Mesothelial cell of epicardium (in vitro differentiated cells): ENCODE measurements around the gene TMEM164. TPM values are rescaled to one million over a fixed set of nuclear protein-coding genes. Genes with fewer than 3 reads are reported as not detected.

Experiments used
- DNase-seq, 2 experiments: peaks; one replicate each; pipeline ENCODE4 v3.0.0; 2021; ENCODE audit warnings: low spot score in 2 of 2; ENCODE audit not compliant: unreplicated experiment in 2 of 2
- H3K27ac Mint-ChIP-seq: 2 replicates; pipeline ENCODE4 v1.8.0; 2021; ENCODE audit warnings: mixed read lengths
- H3K27me3 Mint-ChIP-seq: 2 replicates; pipeline ENCODE4 v1.8.0; 2021; ENCODE audit warnings: low read depth, mixed read lengths
- H3K36me3 Mint-ChIP-seq: 2 replicates; pipeline ENCODE4 v1.8.0; 2021; ENCODE audit warnings: mixed read lengths
- H3K4me1 Mint-ChIP-seq: 2 replicates; pipeline ENCODE4 v1.8.0; 2021; ENCODE audit warnings: mixed read lengths
- H3K4me3 Mint-ChIP-seq: 2 replicates; pipeline ENCODE4 v1.8.0; 2021; ENCODE audit warnings: mild to moderate bottlenecking, moderate library complexity, mixed read lengths
- H3K9me3 Mint-ChIP-seq: 2 replicates; pipeline ENCODE4 v1.8.0; 2021; ENCODE audit warnings: mixed read lengths
- CTCF ChIP-seq: fragments of 200-600 bp; sonication (generic); IDR thresholded peaks from one replicate; pipeline ENCODE4 v1.5.0; 2021; ENCODE audit warnings: antibody characterized with exemption; ENCODE audit not compliant: unreplicated experiment
- total RNA-seq: library from RNA; stranded (reverse); gene quantifications from 3 replicates; pipeline ENCODE4 v1.2.1, GENCODE V29; 2021

The TMEM164 gene
- total RNA-seq, 1 donor from 2014 or later: 42.5 TPM

GRCh38 chrX:110157444-110157843, 154.5 kb downstream of the TMEM164 start:
- Mint-ChIP-seq H3K4me1 (no peaks in the 10 kb centered on the region), H3K4me3 (no peak overlapping the region), H3K9me3 (no peaks in the 10 kb centered on the region), H3K27me3 (no peaks in the 10 kb centered on the region), H3K27ac (no peak overlapping the region), H3K36me3 (no peaks in the 10 kb centered on the region)
- no peak for DNase-seq
- TF ChIP-seq CTCF: no peak

GRCh38 chrX:110159235-110159634, 156.3 kb downstream of the TMEM164 start:
- no peaks in the 10 kb centered on the region for H3K9me3 Mint-ChIP-seq
- no peak for TF ChIP-seq CTCF

GRCh38 chrX:110159865-110160264, 157.0 kb downstream of the TMEM164 start:
- Mint-ChIP-seq H3K27me3 (no peaks in the 10 kb centered on the region), H3K4me3 (no peak overlapping the region), H3K9me3 (no peaks in the 10 kb centered on the region), H3K36me3 (no peaks in the 10 kb centered on the region), H3K27ac (no peak overlapping the region), H3K4me1 (no peaks in the 10 kb centered on the region)
- no peak for TF ChIP-seq CTCF
- DNase-seq: no peak

More at GRCh38 chrX:110159235-110159634, 156.3 kb downstream of the TMEM164 start:
- Mint-ChIP-seq H3K4me1 (no peaks in the 10 kb centered on the region), H3K36me3 (no peaks in the 10 kb centered on the region), H3K27ac (no peak overlapping the region), H3K27me3 (no peaks in the 10 kb centered on the region), H3K4me3 (no peak overlapping the region)
- DNase-seq: no peak

- Mint-ChIP-seq H3K4me3 (no peak overlapping the region), H3K27me3 (no peaks in the 10 kb centered on the region), H3K4me1 (no peaks in the 10 kb centered on the region), H3K9me3 (no peaks in the 10 kb centered on the region), H3K27ac (no peak overlapping the region), H3K36me3 (no peaks in the 10 kb centered on the region)
- no peak for TF ChIP-seq CTCF
- DNase-seq: no peak
These were observed 158.4 kb downstream of the TMEM164 start for GRCh38 chrX:110161361-110161686.

- no peak overlapping the region for H3K27ac Mint-ChIP-seq
- no peak for DNase-seq
- H3K9me3 Mint-ChIP-seq: no peaks in the 10 kb centered on the region
- H3K4me1 Mint-ChIP-seq: no peaks in the 10 kb centered on the region
- no peaks in the 10 kb centered on the region for H3K36me3 Mint-ChIP-seq
- H3K27me3 Mint-ChIP-seq: no peaks in the 10 kb centered on the region
- no peak for TF ChIP-seq CTCF
- H3K4me3 Mint-ChIP-seq: no peak overlapping the region
These were observed 159.2 kb downstream of the TMEM164 start for GRCh38 chrX:110162131-110162530.

- H3K9me3 Mint-ChIP-seq: no peaks in the 10 kb centered on the region
- no peaks in the 10 kb centered on the region for H3K4me1 Mint-ChIP-seq
- H3K4me3 Mint-ChIP-seq: no peak overlapping the region
- no peaks in the 10 kb centered on the region for H3K36me3 Mint-ChIP-seq
- DNase-seq: no peak
- TF ChIP-seq CTCF: no peak
- H3K27ac Mint-ChIP-seq: no peak overlapping the region
- no peaks in the 10 kb centered on the region for H3K27me3 Mint-ChIP-seq
These were observed 160.0 kb downstream of the TMEM164 start for GRCh38 chrX:110162867-110163266.
